HG03159 (cell line): ENCODE measurements around the gene GLYR1.

Source experiments
- ATAC-seq: cut with Tn5 transposase; IDR thresholded peaks from one replicate; pipeline ENCODE4 v1.9.1; 2021; ENCODE audit warnings: mild to moderate bottlenecking, moderate library complexity; ENCODE audit not compliant: unreplicated experiment

Gene GLYR1

GRCh38 chr16:4766875-4767628 lies 80.0 kb downstream of the GLYR1 start, which contains the start of gene ZNF500:
Gene ZNF500 (minus strand): TSS chr16:4767162. CDS start chr16:4765978, 1,184 bp downstream.
- ATAC-seq: peak; percentile 85

GRCh38 chr16:4765511-4766474 lies 81.3 kb downstream of the GLYR1 start:
- ATAC-seq: no peak

- ATAC-seq: no peak
Measured at GRCh38 chr16:4763791-4764190, 83.3 kb downstream of the GLYR1 start.

DNA sequence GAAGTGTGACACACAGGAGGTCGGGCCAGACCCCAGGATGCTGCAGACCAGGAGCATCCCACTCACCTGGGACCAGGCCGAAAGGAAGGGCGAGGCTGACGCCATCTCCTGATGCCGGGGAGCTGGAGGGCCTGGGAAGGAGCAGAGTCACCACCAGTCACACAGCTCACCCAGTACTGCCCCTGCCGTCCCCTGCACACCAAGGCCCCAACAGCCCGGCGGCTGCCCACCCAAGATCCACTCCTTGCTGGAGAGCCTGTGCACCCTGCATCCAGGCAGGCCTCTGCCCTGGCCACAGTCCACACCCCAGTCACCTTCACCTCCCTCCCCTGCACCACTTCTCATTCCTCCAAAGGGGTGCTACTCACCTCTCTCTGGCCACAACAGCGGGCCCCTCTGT lies 84.9 kb downstream of the GLYR1 start:
- ATAC-seq: no peak

DNA sequence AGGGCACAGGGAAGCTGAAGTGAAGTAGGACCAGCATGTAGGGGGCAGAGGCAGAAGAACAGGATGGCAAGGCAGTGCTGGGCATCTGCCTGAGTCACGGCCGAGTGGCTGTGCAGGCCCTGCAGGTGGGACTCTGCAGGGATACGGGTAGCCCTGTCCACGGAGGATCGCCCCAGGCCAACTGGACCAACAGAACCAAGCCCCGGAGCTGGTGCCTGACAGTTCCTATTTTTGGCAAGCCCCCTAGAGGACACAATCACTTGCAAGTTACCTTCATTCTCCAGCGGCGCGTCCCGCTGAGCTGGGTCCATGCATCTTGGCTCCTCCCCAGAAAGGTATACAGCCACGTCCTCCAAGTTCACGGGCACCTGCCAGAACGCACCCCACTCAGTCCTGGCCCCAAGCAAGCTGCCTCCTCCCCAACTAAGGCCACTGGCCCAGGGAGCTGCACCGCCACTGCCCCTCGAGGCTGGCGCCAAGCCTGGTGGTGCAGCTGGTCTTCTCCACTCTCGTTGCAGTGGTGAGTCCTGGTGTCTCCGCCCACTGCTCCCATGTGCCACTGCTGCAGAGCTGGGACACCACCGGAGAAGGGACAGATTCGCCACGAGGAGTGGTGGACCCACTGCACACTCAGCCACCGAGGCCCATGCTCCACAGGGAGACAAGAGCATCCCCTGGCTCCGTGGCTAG lies 86.7 kb downstream of the GLYR1 start:
- ATAC-seq: no peak

GRCh38 chr16:4755687-4756086 lies 91.4 kb downstream of the GLYR1 start:
- ATAC-seq: no peak

DNA sequence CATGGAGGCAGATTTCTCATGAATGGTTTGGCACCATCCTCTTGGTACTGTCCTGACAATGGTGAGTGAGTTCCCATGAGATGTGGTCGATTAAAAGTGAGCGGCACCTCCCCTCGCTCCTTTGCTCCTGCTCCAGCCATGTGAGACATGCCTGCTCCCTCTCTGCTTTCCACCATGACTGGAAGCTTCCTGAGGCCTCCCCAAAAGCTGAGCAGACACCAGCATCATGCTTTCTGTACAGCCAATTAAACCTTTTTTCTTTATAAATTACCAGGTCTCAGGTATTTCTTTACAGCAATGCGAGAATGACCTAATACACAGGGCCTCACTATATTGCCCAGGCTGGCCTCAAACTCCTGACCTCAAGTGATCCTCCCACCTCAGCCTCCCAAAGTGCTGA lies 92.2 kb downstream of the GLYR1 start:
- ATAC-seq: no peak

- ATAC-seq: no peak
Measured at GRCh38 chr16:4753227-4753626, 93.9 kb downstream of the GLYR1 start.
